ENCODE measurements around the gene HDAC1. TPM values are rescaled to one million over a fixed set of nuclear protein-coding genes. Genes with fewer than 3 reads are reported as not detected.

HDAC1 gene
- total and polyA plus RNA-seq, 2 of the 4 experiments (the other 2 are of a cell fraction): 95.5 to 139 TPM

DNA sequence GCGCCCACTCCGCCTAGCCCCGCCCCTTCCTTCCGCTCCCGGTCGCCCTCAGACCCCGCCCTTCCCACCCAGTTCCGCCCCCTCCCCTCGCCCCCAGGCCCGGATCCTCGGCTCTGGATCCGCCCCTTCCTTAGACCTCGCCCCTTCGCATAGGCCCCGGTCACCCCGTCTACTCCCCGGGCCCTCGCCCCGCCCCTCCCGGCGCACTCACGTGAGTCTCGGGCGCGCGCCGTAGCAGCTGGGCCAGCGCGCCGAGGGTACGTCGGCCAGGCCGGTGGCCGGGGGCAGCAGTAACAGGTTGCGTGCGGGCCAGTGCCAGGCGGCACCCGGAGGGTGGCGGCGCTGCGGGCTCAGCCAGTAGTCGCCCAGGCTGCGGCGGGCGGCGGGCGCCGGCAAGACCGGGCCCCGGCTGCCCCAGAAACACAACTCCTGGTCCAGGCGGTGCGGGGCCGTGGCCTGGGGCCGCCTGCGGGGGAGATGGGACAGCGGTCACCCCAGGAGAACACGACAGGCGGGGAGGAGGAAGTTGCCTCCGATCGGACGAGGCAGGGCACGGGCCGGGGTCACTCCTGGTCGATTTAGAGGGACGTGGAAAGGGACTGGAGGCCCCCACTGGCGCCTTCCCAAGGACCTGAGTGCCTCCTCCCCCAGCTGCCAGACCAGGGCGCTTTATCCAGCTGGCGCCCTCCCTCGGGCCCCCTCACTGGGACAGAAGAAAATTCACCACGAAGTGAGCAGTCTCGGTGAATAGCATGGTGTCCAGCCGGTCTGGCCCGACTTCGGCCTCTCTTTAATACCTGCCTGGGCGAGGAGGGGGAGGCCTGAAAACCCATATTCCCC, 59.7 kb downstream of the HDAC1 start:
- Histone ChIP-seq H2BK5ac (ENCODE audit: low read depth, low read length, poor library complexity, severe bottlenecking) (peak overlapping the region; percentile 87), H3K18ac (ENCODE audit: low read depth, low read length) (peak overlapping the region; percentile 92), H4K91ac (ENCODE audit: insufficient read depth, low read depth, low read length) (peak overlapping the region; percentile 94), H3K27ac (ENCODE audit: insufficient read depth, low read length) (peak overlapping the region; percentile 95), H2BK120ac (ENCODE audit: low read depth, low read length) (peak overlapping the region; percentile 86), H3K4ac (ENCODE audit: low read depth, low read length) (peak overlapping the region; percentile 79), H2AFZ (replicated peaks; ENCODE audit: low read length, poor library complexity) (peak overlapping the region; percentile 93), H3K56ac (ENCODE audit: extremely low read depth, insufficient read depth, low read length) (peak overlapping the region; percentile 78), H3K4me2 (ENCODE audit: low read depth, low read length) (peak overlapping the region; percentile 85), H2BK20ac (ENCODE audit: low read depth, low read length) (peak overlapping the region; percentile 44; the same call in 1 of the 2 replicates), H3K9me3 (ENCODE audit: control insufficient read depth, insufficient read depth, low read length) (no peaks in the 10 kb centered on the region), H2BK15ac (ENCODE audit: low read depth, low read length) (peak overlapping the region; percentile 94; the same call in 2 of the 3 replicates), H3K27me3 (ENCODE audit: control insufficient read depth, insufficient read depth, low read length) (no peaks in the 10 kb centered on the region), H3K4me3 (ENCODE audit: insufficient read depth, low read depth, low read length) (peak overlapping the region; percentile 85), H4K8ac (ENCODE audit: low read depth in 2 of 2, low read length in 2 of 2) (peak overlapping the region; percentile 83 to 91), H4K5ac (ENCODE audit: low read depth, low read length) (peak overlapping the region; percentile 90), H2AK5ac (ENCODE audit: low read depth, low read length) (peak overlapping the region; percentile 94; the same call in 1 of the 2 replicates), H3K36me3 (ENCODE audit: control insufficient read depth, insufficient read depth, low read length) (peaks cover 4% of the 10 kb centered on the region; the same call in 1 of the 2 replicates), H2AK9ac (replicated peaks; ENCODE audit: low read depth, low read length, poor library complexity) (peak overlapping the region; percentile 94), H3K79me1 (ENCODE audit: low read depth in 1 of 2, low read length in 2 of 2) (peaks cover 8 to 30% of the 10 kb centered on the region in 2 experiments; a peak in 3 of 4 replicates), H3K4me1 (ENCODE audit: control insufficient read depth, insufficient read depth, low read length) (peaks cover 26% of the 10 kb centered on the region), H4K20me1 (ENCODE audit: insufficient read depth, low read length) (no peaks in the 10 kb centered on the region), H3K9me1 (ENCODE audit: insufficient read depth, low read length) (peaks cover 18% of the 10 kb centered on the region), H3K9ac (ENCODE audit: low read depth, low read length) (peak overlapping the region; percentile 87), H3K14ac (replicated peaks; ENCODE audit: low read depth, low read length) (peak overlapping the region; percentile 87), H3K23ac (ENCODE audit: low read depth, low read length) (peak overlapping the region; percentile 69)
- ChIA-PET POLR2A (ENCODE audit: unreplicated experiment) (interaction anchor here (0.8 to 1.5 kb wide), 2 partner anchors 12 to 15 kb away, joined by 3 to 4 read pairs; partner anchors contain the start of gene MARCKSL1), CTCF (no interaction called here)
- WGBS, 2 experiments (ENCODE audit: extremely low coverage in 2 of 2, insufficient read length in 1 of 2): 0% methylated on average over 41 of the region's 75 CpGs; no CpG with 5 or more reads in 1 of the 2 experiments
- no TSS peak for BruUV-seq (replicated peaks)
- dilution Hi-C loops (cut with HindIII; ENCODE audit: low sequenced_read_pairs, unreplicated experiment): no loop called here
- in situ Hi-C loops (cut with MboI; ENCODE audit: low sequenced_read_pairs): no loop called here
- intact Hi-C loops (cut with micrococcal nuclease): loop anchor here (1.0 kb wide), 1 partner anchor 15 kb away; the partner anchor contains the start of gene MARCKSL1
- ATAC-seq (ENCODE audit: low read depth) (peak; percentile 91), DNase-seq (peak; percentile 88)
- TF ChIP-seq RAD21 (IDR thresholded peaks at IDR 0.05; ENCODE audit: low read length) (0 out of 2 replicates have a peak, but pooled peaks have one; percentile 12), ELK1 (IDR thresholded peaks at IDR 0.05; ENCODE audit: borderline replicate concordance, low read depth, low read length) (no peak), CTCF (conservative IDR thresholded peaks at IDR 0.05; ENCODE audit: low read depth, low read length) (no peak), SMC3 (IDR thresholded peaks at IDR 0.05; ENCODE audit: low read depth, low read length) (no peak), MAZ (IDR thresholded peaks at IDR 0.05; ENCODE audit: borderline replicate concordance, low read depth, low read length) (peak; percentile 82; the same call in 1 of the 2 replicates), RFX5 (IDR thresholded peaks at IDR 0.05; ENCODE audit: low read depth, low read length) (no peak), NFE2L2 (IDR thresholded peaks at IDR 0.05; ENCODE audit: low read depth, low read length) (no peak), POLR2A (IDR thresholded peaks at IDR 0.05; ENCODE audit: low read depth, low read length) (peak; percentile 85), RCOR1 (IDR thresholded peaks at IDR 0.05; ENCODE audit: insufficient replicate concordance, low read length) (no peak), MAFK (IDR thresholded peaks at IDR 0.05; ENCODE audit: low read depth, low read length) (no peak), CHD1 (IDR thresholded peaks at IDR 0.05; ENCODE audit: low read depth, low read length) (no peak), MXI1 (IDR thresholded peaks at IDR 0.05; ENCODE audit: borderline replicate concordance, low read depth, low read length) (no peak; the same call in 1 of the 2 replicates), FOS (IDR thresholded peaks at IDR 0.05; ENCODE audit: low read depth, low read length) (no peak), CEBPB (IDR thresholded peaks at IDR 0.05; ENCODE audit: low read depth, low read length) (no peak)

All from IMR-90 (cell line).